ENCODE data around the gene TULP1. TPM values are rescaled to one million over a fixed set of nuclear protein-coding genes. Genes with fewer than 3 reads are reported as not detected.

The TULP1 gene
- total RNA-seq, 1 experiment from 2014 or later, result not detected

DNA sequence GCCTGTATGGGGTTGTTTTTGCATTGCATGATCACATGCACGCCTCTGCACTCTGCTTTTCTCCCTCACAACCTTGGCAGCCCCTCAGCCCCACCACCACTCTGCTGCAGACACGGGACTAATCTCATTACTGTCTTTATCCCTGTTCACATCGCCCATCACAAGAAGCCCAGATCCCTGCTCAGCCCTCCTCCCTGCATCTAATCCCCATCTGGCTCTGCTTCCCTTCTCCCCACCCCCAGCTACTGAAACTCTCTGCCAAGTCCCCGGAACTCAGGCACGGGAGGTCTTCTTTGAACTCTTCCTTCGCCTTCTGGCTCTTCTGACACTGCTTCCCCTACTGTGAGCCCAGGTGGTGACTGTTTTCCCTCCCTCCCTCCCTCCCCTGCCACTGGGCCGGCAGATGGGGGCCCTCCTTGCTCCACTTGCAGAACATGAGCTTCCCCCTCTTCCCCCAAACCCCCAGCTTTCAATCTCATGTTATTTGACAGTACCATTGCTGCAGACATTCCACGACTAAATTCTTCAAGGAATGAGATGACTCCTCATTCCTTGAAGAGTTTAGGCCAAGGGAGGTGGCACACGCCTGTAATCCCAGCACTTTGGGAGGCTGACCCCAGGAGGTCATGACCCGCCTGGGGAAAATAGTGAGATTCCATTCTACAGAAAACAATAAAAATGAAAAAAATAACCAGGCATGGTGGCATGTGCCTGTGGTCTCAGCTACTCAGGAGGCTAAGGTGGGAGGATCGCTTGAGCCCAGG is 21.9 kb upstream of the TULP1 start:
- peak; percentile 78 for DNase-seq (ENCODE audit: low spot score)
- CTCF ChIA-PET, result interaction anchor here (0.6 to 1.2 kb wide), 3 partner anchors 12 to 181 kb away, joined by 5 to 10 read pairs (median 5); no protein-coding TSS in a partner anchor
- intact Hi-C loops (cut with micrococcal nuclease; ENCODE audit: unreplicated experiment), result no loop called here

GRCh38 chr6:35533981-35534380 is 21.3 kb upstream of the TULP1 start:
- no peak for DNase-seq (ENCODE audit: low spot score)
- ChIA-PET CTCF (interaction anchor here (1.2 kb wide), 1 partner anchor 11 kb away, joined by 10 read pairs; no protein-coding TSS in a partner anchor), POLR2A (ENCODE audit: low non-redundant PET) (no interaction called here)
- Histone ChIP-seq H3K9me3 (ENCODE audit: low read depth, low read length, poor library complexity, severe bottlenecking) (no peaks in the 10 kb centered on the region), H3K4me1 (ENCODE audit: insufficient read depth, low read length, poor library complexity, severe bottlenecking) (peaks cover 14% of the 10 kb centered on the region), H3K27me3 (replicated peaks; ENCODE audit: insufficient read depth, low read depth, low read length, poor library complexity) (no peaks in the 10 kb centered on the region), H3K36me3 (ENCODE audit: insufficient read depth, low read length, poor library complexity, severe bottlenecking) (no peaks in the 10 kb centered on the region), H3K4me3 (ENCODE audit: low read depth, low read length, poor library complexity, severe bottlenecking) (no peak overlapping the region), H3K27ac (ENCODE audit: low read depth, low read length, poor library complexity, severe bottlenecking) (peak overlapping the region; percentile 41)
- no TSS peak for BruUV-seq (replicated peaks)
- intact Hi-C loops (cut with micrococcal nuclease; ENCODE audit: unreplicated experiment), result no loop called here
- no peak for TF ChIP-seq EZH2 (IDR thresholded peaks at IDR 0.05; ENCODE audit: borderline replicate concordance, low read depth, low read length, poor library complexity, severe bottlenecking)
- no peak for TF ChIP-seq CTCF (conservative IDR thresholded peaks at IDR 0.05; ENCODE audit: low read depth, low read length)

More for the DNA sequence above, 21.9 kb upstream of the TULP1 start:
- H3K27me3 ChIP-seq (replicated peaks; ENCODE audit: insufficient read depth, low read depth, low read length, poor library complexity), result no peaks in the 10 kb centered on the region
- H3K27ac ChIP-seq (ENCODE audit: low read depth, low read length, poor library complexity, severe bottlenecking), result peak overlapping the region; percentile 41
- POLR2A ChIA-PET (ENCODE audit: low non-redundant PET), result no interaction called here
- no peaks in the 10 kb centered on the region for H3K9me3 ChIP-seq (ENCODE audit: low read depth, low read length, poor library complexity, severe bottlenecking)
- H3K4me3 ChIP-seq (ENCODE audit: low read depth, low read length, poor library complexity, severe bottlenecking), result no peak overlapping the region
- BruUV-seq (replicated peaks), result no TSS peak
- TF ChIP-seq CTCF (conservative IDR thresholded peaks at IDR 0.05; ENCODE audit: low read depth, low read length) (no peak), EZH2 (IDR thresholded peaks at IDR 0.05; ENCODE audit: borderline replicate concordance, low read depth, low read length, poor library complexity, severe bottlenecking) (no peak)
- no peaks in the 10 kb centered on the region for H3K36me3 ChIP-seq (ENCODE audit: insufficient read depth, low read length, poor library complexity, severe bottlenecking)
- peaks cover 14% of the 10 kb centered on the region for H3K4me1 ChIP-seq (ENCODE audit: insufficient read depth, low read length, poor library complexity, severe bottlenecking)

DNA sequence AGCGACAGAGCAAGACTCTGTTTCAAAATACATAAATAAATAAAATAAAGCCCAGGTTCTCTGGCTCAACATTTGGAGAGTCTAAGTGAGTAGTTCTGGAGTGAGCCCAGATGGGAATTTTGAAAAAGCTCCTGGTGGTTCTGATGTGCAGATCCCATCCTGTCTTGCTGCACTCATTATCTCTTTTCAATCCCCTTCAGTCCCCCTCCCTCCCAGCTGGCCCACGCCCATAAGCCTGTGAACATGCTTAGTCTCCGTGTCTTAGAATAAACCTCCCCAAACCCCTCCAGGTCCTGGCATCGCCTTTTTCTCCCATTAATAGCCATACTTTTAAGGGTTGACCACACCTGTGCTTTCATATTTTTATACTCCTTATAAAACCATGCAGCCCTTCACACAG is 19.4 kb upstream of the TULP1 start:
- Histone ChIP-seq H3K9me3 (ENCODE audit: low read depth, low read length, poor library complexity, severe bottlenecking) (no peaks in the 10 kb centered on the region), H3K4me3 (ENCODE audit: low read depth, low read length, poor library complexity, severe bottlenecking) (no peak overlapping the region), H3K27ac (ENCODE audit: low read depth, low read length, poor library complexity, severe bottlenecking) (no peak overlapping the region), H3K4me1 (ENCODE audit: insufficient read depth, low read length, poor library complexity, severe bottlenecking) (peaks cover 14% of the 10 kb centered on the region), H3K36me3 (ENCODE audit: insufficient read depth, low read length, poor library complexity, severe bottlenecking) (no peaks in the 10 kb centered on the region), H3K27me3 (replicated peaks; ENCODE audit: insufficient read depth, low read depth, low read length, poor library complexity) (no peaks in the 10 kb centered on the region)
- no TSS peak for BruUV-seq (replicated peaks)
- DNase-seq (ENCODE audit: low spot score), result no peak
- POLR2A ChIA-PET (ENCODE audit: low non-redundant PET), result interaction anchor here (0.7 kb wide), 1 partner anchor 27 kb away, joined by 3 read pairs; no protein-coding TSS in a partner anchor
- intact Hi-C loops (cut with micrococcal nuclease; ENCODE audit: unreplicated experiment), result no loop called here
- TF ChIP-seq CTCF (conservative IDR thresholded peaks at IDR 0.05; ENCODE audit: low read depth, low read length) (no peak), EZH2 (IDR thresholded peaks at IDR 0.05; ENCODE audit: borderline replicate concordance, low read depth, low read length, poor library complexity, severe bottlenecking) (no peak)
- CTCF ChIA-PET, result no interaction called here

All from A673 (cell line).